Peyer's patch (tissue), 4 donors: Measurements from ENCODE around the gene FCGR3B.
"Not testable (repeated sequence)": the region's sequence is repeated elsewhere in the genome, so short reads cannot be mapped to it uniquely, and the experiment has no call there.

Experiments used
- POLR2A ChIP-seq, 2 donors: fragments of 450-650 bp; IDR thresholded peaks; one replicate each; pipeline ENCODE4 v1.5.1; 2017; ENCODE audit warnings: antibody characterized with exemption in 2 of 2, mild to moderate bottlenecking in 2 of 2, moderate library complexity in 2 of 2
- TF ChIP-seq, protein P1 (sequence below), 6 experiments: fragments of 450-650 bp in 4 of 6; fragments of 200-600 bp in 2 of 6; sonication (generic) in 1 of 6; IDR thresholded peaks; one replicate each; pipeline ENCODE4 v1.5.1; 2017 to 2019; ENCODE audit warnings: antibody characterized with exemption in 6 of 6, mild to moderate bottlenecking in 3 of 6, moderate library complexity in 1 of 6

DNA sequence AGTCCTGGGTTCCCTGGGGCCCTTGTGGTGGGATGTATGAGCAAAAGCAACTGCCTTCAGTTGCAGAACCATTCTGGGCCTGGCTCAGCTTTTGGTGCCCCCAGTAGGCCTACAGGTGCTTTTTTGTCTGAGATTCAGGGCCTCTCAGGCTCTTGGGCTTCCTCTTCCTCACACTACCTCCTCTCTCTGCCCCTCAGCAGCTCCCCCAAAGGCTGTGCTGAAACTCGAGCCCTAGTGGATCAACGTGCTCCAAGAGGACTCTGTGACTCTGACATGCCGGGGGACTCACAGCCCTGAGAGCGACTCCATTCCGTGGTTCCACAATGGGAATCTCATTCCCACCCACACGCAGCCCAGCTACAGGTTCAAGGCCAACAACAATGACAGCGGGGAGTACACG is 41.6 kb downstream of the FCGR3B start:
- not testable (repeated sequence) for TF ChIP-seq POLR2A (IDR thresholded peaks at IDR 0.05)
- TF ChIP-seq, protein P1, sequence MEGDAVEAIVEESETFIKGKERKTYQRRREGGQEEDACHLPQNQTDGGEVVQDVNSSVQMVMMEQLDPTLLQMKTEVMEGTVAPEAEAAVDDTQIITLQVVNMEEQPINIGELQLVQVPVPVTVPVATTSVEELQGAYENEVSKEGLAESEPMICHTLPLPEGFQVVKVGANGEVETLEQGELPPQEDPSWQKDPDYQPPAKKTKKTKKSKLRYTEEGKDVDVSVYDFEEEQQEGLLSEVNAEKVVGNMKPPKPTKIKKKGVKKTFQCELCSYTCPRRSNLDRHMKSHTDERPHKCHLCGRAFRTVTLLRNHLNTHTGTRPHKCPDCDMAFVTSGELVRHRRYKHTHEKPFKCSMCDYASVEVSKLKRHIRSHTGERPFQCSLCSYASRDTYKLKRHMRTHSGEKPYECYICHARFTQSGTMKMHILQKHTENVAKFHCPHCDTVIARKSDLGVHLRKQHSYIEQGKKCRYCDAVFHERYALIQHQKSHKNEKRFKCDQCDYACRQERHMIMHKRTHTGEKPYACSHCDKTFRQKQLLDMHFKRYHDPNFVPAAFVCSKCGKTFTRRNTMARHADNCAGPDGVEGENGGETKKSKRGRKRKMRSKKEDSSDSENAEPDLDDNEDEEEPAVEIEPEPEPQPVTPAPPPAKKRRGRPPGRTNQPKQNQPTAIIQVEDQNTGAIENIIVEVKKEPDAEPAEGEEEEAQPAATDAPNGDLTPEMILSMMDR (IDR thresholded peaks at IDR 0.05) = not testable (repeated sequence)
